Activated naive CD4-positive, alpha-beta T cell treated with anti-CD3 and anti-CD28 coated beads for 36 hours (primary cell): Measurements from ENCODE around the gene WSB1. TPM values are rescaled to one million over a fixed set of nuclear protein-coding genes. Genes with fewer than 3 reads are reported as not detected.
"Not testable (repeated sequence)": the region's sequence is repeated elsewhere in the genome, so short reads cannot be mapped to it uniquely, and the experiment has no call there.

Experiments used
- CTCF ChIA-PET: fragments of 350-600 bp; sonication (Branson Sonifier 250); formaldehyde crosslinking; loops from one replicate; lab custom pipeline; 2021; ENCODE audit warnings: antibody characterized with exemption; lab: Charles Lee
- DNase-seq: peaks from one replicate; pipeline ENCODE4 v3.0.0-alpha.2; 2020
- H3K27ac Mint-ChIP-seq: one replicate; pipeline ENCODE4 v1.8.0; 2021; ENCODE audit warnings: mild to moderate bottlenecking, mixed read lengths
- H3K27me3 Mint-ChIP-seq: one replicate; pipeline ENCODE4 v1.8.0; 2021; ENCODE audit warnings: low read depth, mixed read lengths
- H3K36me3 Mint-ChIP-seq: one replicate; pipeline ENCODE4 v1.8.0; 2021; ENCODE audit warnings: low read depth, mixed read lengths
- H3K4me1 Mint-ChIP-seq: one replicate; pipeline ENCODE4 v1.8.0; 2021; ENCODE audit warnings: low read depth, mixed read lengths
- H3K4me3 Mint-ChIP-seq: one replicate; pipeline ENCODE4 v1.8.0; 2021; ENCODE audit warnings: mild to moderate bottlenecking, moderate library complexity, mixed read lengths
- H3K9me3 Mint-ChIP-seq: one replicate; pipeline ENCODE4 v1.8.0; 2021; ENCODE audit warnings: mixed read lengths
- intact Hi-C: fragments of 100-400 bp; cut with micrococcal nuclease; formaldehyde crosslinking; loops from one replicate; pipeline ENCODE4 v1.15.1; 2023
- total RNA-seq, 2 experiments: library from RNA; stranded (reverse); gene quantifications; one replicate each; pipeline ENCODE4 v1.2.3, GENCODE V29; 2021

The WSB1 gene
- total RNA-seq, 2 experiments from 2014 or later: 112 to 118 TPM

DNA sequence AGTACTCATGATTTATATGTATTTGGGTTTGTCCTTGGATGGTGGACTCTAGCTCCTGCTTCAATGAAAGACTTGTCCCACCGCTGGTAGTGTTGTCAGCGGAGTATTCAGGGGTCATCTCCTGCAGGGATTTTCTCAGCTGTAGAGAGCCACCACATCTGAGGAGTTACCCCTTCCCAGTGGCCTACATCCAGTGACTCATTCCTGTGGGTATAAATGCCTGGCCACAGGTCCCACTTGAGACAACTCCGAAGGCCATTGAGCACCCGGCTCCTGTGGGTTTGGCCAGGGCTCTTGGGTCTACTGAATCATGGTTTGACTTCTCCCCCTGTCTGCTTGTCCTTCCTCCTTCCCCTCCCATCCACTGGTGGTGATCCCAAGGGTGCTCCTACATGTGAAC, 34.6 kb upstream of the WSB1 start:
- no peak overlapping the region for H3K27ac Mint-ChIP-seq
- H3K4me3 Mint-ChIP-seq: no peak overlapping the region
- no peaks in the 10 kb centered on the region for H3K27me3 Mint-ChIP-seq
- intact Hi-C loops: no loop called here
- no peak for DNase-seq
- CTCF ChIA-PET: interaction anchor here (0.8 to 1.4 kb wide), 2 partner anchors 22 to 83 kb away, joined by 3 to 9 read pairs; no protein-coding TSS in a partner anchor
- no peaks in the 10 kb centered on the region for H3K36me3 Mint-ChIP-seq
- no peaks in the 10 kb centered on the region for H3K9me3 Mint-ChIP-seq
- no peaks in the 10 kb centered on the region for H3K4me1 Mint-ChIP-seq

- intact Hi-C loops: no loop called here
- CTCF ChIA-PET: no interaction called here
- no peaks in the 10 kb centered on the region for H3K4me1 Mint-ChIP-seq
- no peaks in the 10 kb centered on the region for H3K36me3 Mint-ChIP-seq
- no peak overlapping the region for H3K27ac Mint-ChIP-seq
- H3K4me3 Mint-ChIP-seq: no peak overlapping the region
- H3K27me3 Mint-ChIP-seq: peaks cover under 1% of the 10 kb centered on the region
- DNase-seq: no peak
- no peaks in the 10 kb centered on the region for H3K9me3 Mint-ChIP-seq
These were observed 30.5 kb upstream of the WSB1 start for GRCh38 chr17:27263386-27263785.

DNA sequence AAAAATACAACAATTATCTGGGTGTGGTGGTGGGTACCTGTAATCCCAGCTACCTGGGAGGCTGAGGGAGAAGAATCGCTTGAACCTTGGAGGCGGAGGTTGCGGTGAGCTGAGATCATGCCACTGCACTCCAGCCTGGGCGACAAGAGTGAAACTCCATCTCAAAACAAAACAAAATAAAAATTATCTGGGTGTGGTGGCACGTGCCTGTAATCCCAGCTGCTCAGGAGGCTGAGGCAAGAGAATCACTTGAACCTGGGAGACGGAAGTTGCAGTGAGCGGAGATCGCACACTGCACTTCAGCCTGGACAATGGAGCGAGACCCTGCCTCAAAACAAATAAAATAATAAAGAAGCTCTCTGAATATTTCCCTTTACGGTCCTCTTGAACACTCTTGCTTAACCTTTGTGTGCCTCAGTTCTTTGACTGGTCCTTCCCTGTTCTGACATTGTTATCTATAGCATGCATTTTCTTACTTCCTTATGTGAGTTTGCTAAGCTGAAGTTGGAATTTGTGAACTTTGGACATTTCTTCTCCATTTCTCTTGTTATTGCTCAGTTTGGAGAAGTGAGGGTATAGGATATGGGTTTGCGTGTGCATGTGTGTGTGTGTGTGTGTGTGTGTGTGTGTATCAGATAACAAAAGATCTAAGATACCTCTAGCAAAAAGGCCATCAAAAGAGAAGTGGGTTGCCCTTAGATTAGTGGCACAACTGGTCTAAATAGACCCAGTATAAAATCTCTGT, 29.7 kb upstream of the WSB1 start:
- Mint-ChIP-seq H3K9me3 (no peaks in the 10 kb centered on the region), H3K27me3 (peaks cover 6% of the 10 kb centered on the region), H3K27ac (no peak overlapping the region), H3K4me3 (no peak overlapping the region), H3K4me1 (no peaks in the 10 kb centered on the region), H3K36me3 (no peaks in the 10 kb centered on the region)
- no peak for DNase-seq
- intact Hi-C loops: no loop called here
- CTCF ChIA-PET: interaction anchor here (1.0 kb wide), 1 partner anchor 28 kb away, joined by 5 read pairs; no protein-coding TSS in a partner anchor

DNA sequence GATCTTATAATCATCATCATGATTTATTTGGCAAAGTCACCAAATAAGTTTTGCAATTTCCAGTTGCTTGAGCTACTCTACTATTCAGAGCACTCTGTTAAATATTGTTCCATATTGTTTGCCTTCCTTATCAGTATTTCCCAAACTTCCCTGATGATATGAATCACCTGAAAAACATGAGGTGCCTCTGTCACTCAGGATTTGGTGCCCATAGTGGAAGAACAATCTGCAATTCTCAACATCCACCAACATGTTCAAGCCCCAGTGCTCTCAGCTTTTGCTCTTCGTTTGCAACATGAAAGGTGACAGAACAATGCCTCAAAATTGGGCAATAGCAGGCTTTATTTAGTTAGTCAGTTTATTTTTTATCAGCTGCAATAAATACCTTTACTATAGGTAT, 28.6 kb upstream of the WSB1 start:
- H3K27ac Mint-ChIP-seq: no peak overlapping the region
- H3K4me1 Mint-ChIP-seq: no peaks in the 10 kb centered on the region
- CTCF ChIA-PET: interaction anchor here (0.8 to 0.9 kb wide), 2 partner anchors 28 to 168 kb away, joined by 3 to 4 read pairs; no protein-coding TSS in a partner anchor
- H3K9me3 Mint-ChIP-seq: no peaks in the 10 kb centered on the region
- no peak overlapping the region for H3K4me3 Mint-ChIP-seq
- H3K27me3 Mint-ChIP-seq: peaks cover 12% of the 10 kb centered on the region
- intact Hi-C loops: no loop called here
- no peaks in the 10 kb centered on the region for H3K36me3 Mint-ChIP-seq
- no peak for DNase-seq

GRCh38 chr17:27266228-27266627, 27.7 kb upstream of the WSB1 start:
- Mint-ChIP-seq H3K27ac (no peak overlapping the region), H3K4me1 (no peaks in the 10 kb centered on the region), H3K27me3 (peaks cover 12% of the 10 kb centered on the region), H3K36me3 (no peaks in the 10 kb centered on the region), H3K4me3 (no peak overlapping the region), H3K9me3 (no peaks in the 10 kb centered on the region)
- CTCF ChIA-PET: no interaction called here
- intact Hi-C loops: no loop called here
- no peak for DNase-seq

GRCh38 chr17:27268394-27269085, 25.4 kb upstream of the WSB1 start:
- CTCF ChIA-PET: interaction anchor here (2.0 kb wide), 1 partner anchor 32 kb away, joined by 5 read pairs; no protein-coding TSS in a partner anchor
- H3K27me3 Mint-ChIP-seq: peaks cover 12% of the 10 kb centered on the region

DNA sequence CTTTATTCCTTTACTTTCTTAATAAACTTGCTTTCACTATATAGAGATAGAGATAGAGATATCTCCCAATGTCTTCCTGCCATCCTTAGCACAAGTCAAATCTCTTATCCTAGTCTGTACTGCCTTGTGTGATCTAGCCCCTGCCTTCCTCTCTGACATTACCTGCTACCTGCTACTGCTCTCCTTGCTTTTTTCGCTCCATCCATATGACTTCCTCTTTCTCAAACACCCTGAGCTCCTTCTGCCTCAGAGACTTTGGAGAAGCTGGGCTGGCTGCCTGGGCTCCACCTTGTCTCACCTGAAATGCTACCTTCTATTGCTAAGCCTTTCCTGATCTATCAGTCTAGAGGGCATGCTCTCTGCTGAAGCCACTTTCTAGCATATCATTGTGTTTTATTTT, 24.7 kb upstream of the WSB1 start:
- CTCF ChIA-PET: interaction anchor here (2.0 kb wide), 1 partner anchor 33 kb away, joined by 5 read pairs; no protein-coding TSS in a partner anchor

More at GRCh38 chr17:27268394-27269085, 25.4 kb upstream of the WSB1 start:
- intact Hi-C loops: no loop called here
- Mint-ChIP-seq H3K36me3 (no peaks in the 10 kb centered on the region), H3K4me3 (no peak overlapping the region), H3K9me3 (no peaks in the 10 kb centered on the region), H3K27ac (no peak overlapping the region), H3K4me1 (no peaks in the 10 kb centered on the region)
- no peak for DNase-seq

DNA sequence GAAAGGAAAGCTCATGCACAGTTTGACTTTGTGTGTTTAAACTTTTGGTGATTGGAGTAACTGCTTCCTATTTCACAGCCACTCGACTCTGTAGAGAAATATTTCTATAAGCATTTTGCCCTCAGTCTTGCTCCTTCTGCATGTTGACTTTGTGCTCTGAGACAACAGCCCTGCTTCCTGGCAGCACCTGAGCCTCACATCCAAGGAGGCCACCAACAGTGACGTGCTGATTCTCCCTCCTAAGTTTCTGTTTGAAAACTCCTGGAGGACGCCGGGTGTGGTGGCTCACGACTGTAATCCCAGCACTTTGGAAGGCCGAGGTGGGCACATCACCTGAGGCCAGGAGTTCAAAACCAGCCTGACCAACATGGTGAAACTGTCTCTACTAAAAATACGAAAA, 23.9 kb upstream of the WSB1 start:
- intact Hi-C loops: no loop called here
- DNase-seq: no peak
- Mint-ChIP-seq H3K4me3 (no peak overlapping the region), H3K36me3 (no peaks in the 10 kb centered on the region), H3K9me3 (no peaks in the 10 kb centered on the region), H3K4me1 (no peaks in the 10 kb centered on the region), H3K27me3 (peaks cover 12% of the 10 kb centered on the region), H3K27ac (no peak overlapping the region)
- CTCF ChIA-PET: interaction anchor here (2.0 kb wide), 1 partner anchor 34 kb away, joined by 5 read pairs; no protein-coding TSS in a partner anchor

More for the DNA sequence above, 24.7 kb upstream of the WSB1 start:
- no peaks in the 10 kb centered on the region for H3K9me3 Mint-ChIP-seq
- peaks cover 12% of the 10 kb centered on the region for H3K27me3 Mint-ChIP-seq
- no peaks in the 10 kb centered on the region for H3K4me1 Mint-ChIP-seq
- intact Hi-C loops: no loop called here
- DNase-seq: no peak
- H3K36me3 Mint-ChIP-seq: no peaks in the 10 kb centered on the region
- no peak overlapping the region for H3K4me3 Mint-ChIP-seq
- H3K27ac Mint-ChIP-seq: no peak overlapping the region

- CTCF ChIA-PET: interaction anchor here (1.6 kb wide), 1 partner anchor 41 kb away, joined by 4 read pairs; no protein-coding TSS in a partner anchor
- no peaks in the 10 kb centered on the region for H3K36me3 Mint-ChIP-seq
These were observed 17.2 kb upstream of the WSB1 start for GRCh38 chr17:27276653-27277156.

GRCh38 chr17:27279132-27279531, 14.8 kb upstream of the WSB1 start:
- CTCF ChIA-PET: interaction anchor here (0.6 to 1.8 kb wide), 2 partner anchors 8 to 42 kb away, joined by 3 to 5 read pairs; no protein-coding TSS in a partner anchor
- H3K27ac Mint-ChIP-seq, DNase-seq, intact Hi-C loops, H3K9me3 Mint-ChIP-seq, H3K36me3 Mint-ChIP-seq, H3K4me1 Mint-ChIP-seq, H3K4me3 Mint-ChIP-seq, H3K27me3 Mint-ChIP-seq: not testable (repeated sequence)

More at GRCh38 chr17:27276653-27277156, 17.2 kb upstream of the WSB1 start:
- no peaks in the 10 kb centered on the region for H3K4me1 Mint-ChIP-seq
- H3K27me3 Mint-ChIP-seq: no peaks in the 10 kb centered on the region
- no peaks in the 10 kb centered on the region for H3K9me3 Mint-ChIP-seq
- DNase-seq: no peak
- H3K4me3 Mint-ChIP-seq: no peak overlapping the region
- intact Hi-C loops: no loop called here
- no peak overlapping the region for H3K27ac Mint-ChIP-seq

DNA sequence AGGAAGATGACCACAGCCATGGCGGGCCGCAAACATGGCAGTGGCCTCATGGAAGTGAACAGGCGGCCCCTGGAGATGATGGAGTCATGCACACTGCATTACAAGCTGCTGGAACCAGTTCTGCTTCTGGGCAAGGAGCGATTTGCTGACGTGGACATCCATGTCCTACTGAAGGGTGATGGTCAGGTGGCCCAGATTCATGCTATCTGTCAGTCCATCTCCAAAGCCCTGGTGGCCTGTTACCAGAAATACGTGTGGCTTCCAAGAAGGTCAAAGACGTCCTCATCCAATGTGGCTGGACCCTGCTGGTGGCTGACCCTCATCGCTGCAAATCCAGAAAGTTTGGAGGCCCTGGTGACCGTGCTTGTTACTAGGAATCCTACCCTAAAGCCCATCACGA, 13.4 kb upstream of the WSB1 start:
- no peak overlapping the region for H3K27ac Mint-ChIP-seq
- H3K4me3 Mint-ChIP-seq: no peak overlapping the region
- intact Hi-C loops: no loop called here
- CTCF ChIA-PET: interaction anchor here (1.1 kb wide), 1 partner anchor 81 kb away, joined by 3 read pairs; no protein-coding TSS in a partner anchor
- H3K4me1 Mint-ChIP-seq: no peaks in the 10 kb centered on the region
- H3K27me3 Mint-ChIP-seq: peaks cover 2% of the 10 kb centered on the region
- H3K9me3 Mint-ChIP-seq: no peaks in the 10 kb centered on the region
- DNase-seq: no peak
- no peaks in the 10 kb centered on the region for H3K36me3 Mint-ChIP-seq

GRCh38 chr17:27281438-27281837, 12.5 kb upstream of the WSB1 start:
- DNase-seq: no peak
- no peak overlapping the region for H3K27ac Mint-ChIP-seq
- CTCF ChIA-PET: interaction anchor here (1.1 kb wide), 2 partner anchors 81 to 320 kb away, joined by 3 read pairs; no protein-coding TSS in a partner anchor

More at GRCh38 chr17:27281438-27281837, 12.5 kb upstream of the WSB1 start:
- peaks cover 2% of the 10 kb centered on the region for H3K27me3 Mint-ChIP-seq
- no peak overlapping the region for H3K4me3 Mint-ChIP-seq
- intact Hi-C loops: no loop called here
- H3K4me1 Mint-ChIP-seq: no peaks in the 10 kb centered on the region
- H3K36me3 Mint-ChIP-seq: no peaks in the 10 kb centered on the region
- H3K9me3 Mint-ChIP-seq: no peaks in the 10 kb centered on the region
